ENCODE data around the gene TLX1. TPM values are rescaled to one million over a fixed set of nuclear protein-coding genes. Genes with fewer than 3 reads are reported as not detected.

TLX1 gene
- total and polyA plus RNA-seq, 4 donors: 0.06 to 0.79 (median 0.31) TPM

GRCh38 chr10:101097881-101098280, 33.2 kb upstream of the TLX1 start:
- TF ChIP-seq FOXA1 (IDR thresholded peaks at IDR 0.05) (no peak), JUND (IDR thresholded peaks at IDR 0.05) (no peak), YY1 (IDR thresholded peaks at IDR 0.05) (no peak), RAD21 (IDR thresholded peaks at IDR 0.05) (no peak), NR2F2 (IDR thresholded peaks at IDR 0.05) (no peak), TAF1 (conservative IDR thresholded peaks at IDR 0.05) (no peak), FOXA2 (IDR thresholded peaks at IDR 0.05) (no peak), SP1 (IDR thresholded peaks at IDR 0.05) (no peak)
- TF ChIP-seq, protein P1, sequence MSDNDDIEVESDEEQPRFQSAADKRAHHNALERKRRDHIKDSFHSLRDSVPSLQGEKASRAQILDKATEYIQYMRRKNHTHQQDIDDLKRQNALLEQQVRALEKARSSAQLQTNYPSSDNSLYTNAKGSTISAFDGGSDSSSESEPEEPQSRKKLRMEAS (IDR thresholded peaks at IDR 0.05): no peak
- TF ChIP-seq, protein P2, sequence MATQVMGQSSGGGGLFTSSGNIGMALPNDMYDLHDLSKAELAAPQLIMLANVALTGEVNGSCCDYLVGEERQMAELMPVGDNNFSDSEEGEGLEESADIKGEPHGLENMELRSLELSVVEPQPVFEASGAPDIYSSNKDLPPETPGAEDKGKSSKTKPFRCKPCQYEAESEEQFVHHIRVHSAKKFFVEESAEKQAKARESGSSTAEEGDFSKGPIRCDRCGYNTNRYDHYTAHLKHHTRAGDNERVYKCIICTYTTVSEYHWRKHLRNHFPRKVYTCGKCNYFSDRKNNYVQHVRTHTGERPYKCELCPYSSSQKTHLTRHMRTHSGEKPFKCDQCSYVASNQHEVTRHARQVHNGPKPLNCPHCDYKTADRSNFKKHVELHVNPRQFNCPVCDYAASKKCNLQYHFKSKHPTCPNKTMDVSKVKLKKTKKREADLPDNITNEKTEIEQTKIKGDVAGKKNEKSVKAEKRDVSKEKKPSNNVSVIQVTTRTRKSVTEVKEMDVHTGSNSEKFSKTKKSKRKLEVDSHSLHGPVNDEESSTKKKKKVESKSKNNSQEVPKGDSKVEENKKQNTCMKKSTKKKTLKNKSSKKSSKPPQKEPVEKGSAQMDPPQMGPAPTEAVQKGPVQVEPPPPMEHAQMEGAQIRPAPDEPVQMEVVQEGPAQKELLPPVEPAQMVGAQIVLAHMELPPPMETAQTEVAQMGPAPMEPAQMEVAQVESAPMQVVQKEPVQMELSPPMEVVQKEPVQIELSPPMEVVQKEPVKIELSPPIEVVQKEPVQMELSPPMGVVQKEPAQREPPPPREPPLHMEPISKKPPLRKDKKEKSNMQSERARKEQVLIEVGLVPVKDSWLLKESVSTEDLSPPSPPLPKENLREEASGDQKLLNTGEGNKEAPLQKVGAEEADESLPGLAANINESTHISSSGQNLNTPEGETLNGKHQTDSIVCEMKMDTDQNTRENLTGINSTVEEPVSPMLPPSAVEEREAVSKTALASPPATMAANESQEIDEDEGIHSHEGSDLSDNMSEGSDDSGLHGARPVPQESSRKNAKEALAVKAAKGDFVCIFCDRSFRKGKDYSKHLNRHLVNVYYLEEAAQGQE (IDR thresholded peaks at IDR 0.05): no peak
- TF ChIP-seq, protein P3, sequence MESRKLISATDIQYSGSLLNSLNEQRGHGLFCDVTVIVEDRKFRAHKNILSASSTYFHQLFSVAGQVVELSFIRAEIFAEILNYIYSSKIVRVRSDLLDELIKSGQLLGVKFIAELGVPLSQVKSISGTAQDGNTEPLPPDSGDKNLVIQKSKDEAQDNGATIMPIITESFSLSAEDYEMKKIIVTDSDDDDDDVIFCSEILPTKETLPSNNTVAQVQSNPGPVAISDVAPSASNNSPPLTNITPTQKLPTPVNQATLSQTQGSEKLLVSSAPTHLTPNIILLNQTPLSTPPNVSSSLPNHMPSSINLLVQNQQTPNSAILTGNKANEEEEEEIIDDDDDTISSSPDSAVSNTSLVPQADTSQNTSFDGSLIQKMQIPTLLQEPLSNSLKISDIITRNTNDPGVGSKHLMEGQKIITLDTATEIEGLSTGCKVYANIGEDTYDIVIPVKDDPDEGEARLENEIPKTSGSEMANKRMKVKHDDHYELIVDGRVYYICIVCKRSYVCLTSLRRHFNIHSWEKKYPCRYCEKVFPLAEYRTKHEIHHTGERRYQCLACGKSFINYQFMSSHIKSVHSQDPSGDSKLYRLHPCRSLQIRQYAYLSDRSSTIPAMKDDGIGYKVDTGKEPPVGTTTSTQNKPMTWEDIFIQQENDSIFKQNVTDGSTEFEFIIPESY (IDR thresholded peaks at IDR 0.05): no peak
- TF ChIP-seq, protein P4, sequence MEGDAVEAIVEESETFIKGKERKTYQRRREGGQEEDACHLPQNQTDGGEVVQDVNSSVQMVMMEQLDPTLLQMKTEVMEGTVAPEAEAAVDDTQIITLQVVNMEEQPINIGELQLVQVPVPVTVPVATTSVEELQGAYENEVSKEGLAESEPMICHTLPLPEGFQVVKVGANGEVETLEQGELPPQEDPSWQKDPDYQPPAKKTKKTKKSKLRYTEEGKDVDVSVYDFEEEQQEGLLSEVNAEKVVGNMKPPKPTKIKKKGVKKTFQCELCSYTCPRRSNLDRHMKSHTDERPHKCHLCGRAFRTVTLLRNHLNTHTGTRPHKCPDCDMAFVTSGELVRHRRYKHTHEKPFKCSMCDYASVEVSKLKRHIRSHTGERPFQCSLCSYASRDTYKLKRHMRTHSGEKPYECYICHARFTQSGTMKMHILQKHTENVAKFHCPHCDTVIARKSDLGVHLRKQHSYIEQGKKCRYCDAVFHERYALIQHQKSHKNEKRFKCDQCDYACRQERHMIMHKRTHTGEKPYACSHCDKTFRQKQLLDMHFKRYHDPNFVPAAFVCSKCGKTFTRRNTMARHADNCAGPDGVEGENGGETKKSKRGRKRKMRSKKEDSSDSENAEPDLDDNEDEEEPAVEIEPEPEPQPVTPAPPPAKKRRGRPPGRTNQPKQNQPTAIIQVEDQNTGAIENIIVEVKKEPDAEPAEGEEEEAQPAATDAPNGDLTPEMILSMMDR (IDR thresholded peaks at IDR 0.05; ENCODE audit: low read depth, low read length, missing input control): no peak
- H3K4me3 ChIP-seq (ENCODE audit: low read depth in 1 of 3, low read length in 3 of 3): no peak overlapping the region
- H3K36me3 ChIP-seq (ENCODE audit: control insufficient read depth in 4 of 4, insufficient read depth in 3 of 4, low read depth in 1 of 4, low read length in 3 of 4): no peaks in the 10 kb centered on the region
- no peak overlapping the region for H3K27ac ChIP-seq (ENCODE audit: low read depth in 1 of 2, low read length in 2 of 2)
- H3K4me1 ChIP-seq (ENCODE audit: control insufficient read depth in 4 of 4, insufficient read depth in 4 of 4, low read length in 3 of 4): no peaks in the 10 kb centered on the region
- WGBS: 65% methylated on average over 4 of the region's 4 CpGs
- no peak overlapping the region for H3K9ac ChIP-seq (ENCODE audit: low read depth in 1 of 2, low read length in 2 of 2)
- DNase-seq (ENCODE audit: low spot score): no peak
- peaks cover 0 to 2% (median 0%) of the 10 kb centered on the region in 4 donors for H3K27me3 ChIP-seq (ENCODE audit: control insufficient read depth in 4 of 4, insufficient read depth in 4 of 4, low read length in 3 of 4)
- H3K9me3 ChIP-seq (ENCODE audit: control insufficient read depth in 4 of 4, low read length in 3 of 4): no peaks in the 10 kb centered on the region

- Histone ChIP-seq H3K36me3 (ENCODE audit: control insufficient read depth in 4 of 4, insufficient read depth in 3 of 4, low read depth in 1 of 4, low read length in 3 of 4) (no peaks in the 10 kb centered on the region), H3K27me3 (ENCODE audit: control insufficient read depth in 4 of 4, insufficient read depth in 4 of 4, low read length in 3 of 4) (no peaks in the 10 kb centered on the region), H3K4me3 (ENCODE audit: low read depth in 1 of 3, low read length in 3 of 3) (no peak overlapping the region), H3K4me1 (ENCODE audit: control insufficient read depth in 4 of 4, insufficient read depth in 4 of 4, low read length in 3 of 4) (no peaks in the 10 kb centered on the region), H3K9ac (ENCODE audit: low read depth in 1 of 2, low read length in 2 of 2) (no peak overlapping the region), H3K27ac (ENCODE audit: low read depth in 1 of 2, low read length in 2 of 2) (no peak overlapping the region), H3K9me3 (ENCODE audit: control insufficient read depth in 4 of 4, low read length in 3 of 4) (no peaks in the 10 kb centered on the region)
- 70% methylated on average over 6 of the region's 6 CpGs for WGBS
- TF ChIP-seq HNF4A (conservative IDR thresholded peaks at IDR 0.05): no peak
- TF ChIP-seq, protein P5, sequence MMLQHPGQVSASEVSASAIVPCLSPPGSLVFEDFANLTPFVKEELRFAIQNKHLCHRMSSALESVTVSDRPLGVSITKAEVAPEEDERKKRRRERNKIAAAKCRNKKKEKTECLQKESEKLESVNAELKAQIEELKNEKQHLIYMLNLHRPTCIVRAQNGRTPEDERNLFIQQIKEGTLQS (IDR thresholded peaks at IDR 0.05): no peak
- no peak for TF ChIP-seq YY1 (IDR thresholded peaks at IDR 0.05)
- TF ChIP-seq, protein P2 (IDR thresholded peaks at IDR 0.05): no peak
- TF ChIP-seq, protein P3 (IDR thresholded peaks at IDR 0.05): no peak
- no peak for TF ChIP-seq FOXA2 (IDR thresholded peaks at IDR 0.05)
- no peak for DNase-seq (ENCODE audit: low spot score)
These were observed 31.2 kb upstream of the TLX1 start for GRCh38 chr10:101099901-101100300.
